Measurements from ENCODE around the gene CRYGS. TPM values are rescaled to one million over a fixed set of nuclear protein-coding genes. Genes with fewer than 3 reads are reported as not detected.
"Not testable (repeated sequence)": the region's sequence is repeated elsewhere in the genome, so short reads cannot be mapped to it uniquely, and the experiment has no call there.

CRYGS gene
- total RNA-seq, 1 donor, result 0.81 TPM

DNA sequence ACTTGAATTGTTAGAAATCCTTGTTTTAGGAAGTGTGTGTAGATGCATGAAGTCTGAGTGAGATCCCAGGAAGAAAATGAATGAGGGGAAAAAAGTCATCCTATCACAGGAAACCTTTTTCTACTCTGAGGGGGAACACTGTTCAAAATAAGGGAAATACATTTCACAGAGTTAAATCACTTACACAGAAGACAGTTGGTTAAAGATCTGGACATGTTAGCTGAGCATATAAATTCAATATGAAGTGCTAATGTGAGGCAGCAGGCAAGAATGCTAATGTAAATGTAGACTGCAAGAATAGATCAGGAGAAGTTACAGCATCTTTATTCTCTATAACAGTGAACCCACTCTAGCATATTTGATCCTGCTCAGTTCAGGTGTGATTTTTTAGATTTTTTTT lies 20.4 kb upstream of the CRYGS start:
- DNase-seq (ENCODE audit: low read depth in 2 of 3, low spot score in 2 of 3), result no peak

DNA sequence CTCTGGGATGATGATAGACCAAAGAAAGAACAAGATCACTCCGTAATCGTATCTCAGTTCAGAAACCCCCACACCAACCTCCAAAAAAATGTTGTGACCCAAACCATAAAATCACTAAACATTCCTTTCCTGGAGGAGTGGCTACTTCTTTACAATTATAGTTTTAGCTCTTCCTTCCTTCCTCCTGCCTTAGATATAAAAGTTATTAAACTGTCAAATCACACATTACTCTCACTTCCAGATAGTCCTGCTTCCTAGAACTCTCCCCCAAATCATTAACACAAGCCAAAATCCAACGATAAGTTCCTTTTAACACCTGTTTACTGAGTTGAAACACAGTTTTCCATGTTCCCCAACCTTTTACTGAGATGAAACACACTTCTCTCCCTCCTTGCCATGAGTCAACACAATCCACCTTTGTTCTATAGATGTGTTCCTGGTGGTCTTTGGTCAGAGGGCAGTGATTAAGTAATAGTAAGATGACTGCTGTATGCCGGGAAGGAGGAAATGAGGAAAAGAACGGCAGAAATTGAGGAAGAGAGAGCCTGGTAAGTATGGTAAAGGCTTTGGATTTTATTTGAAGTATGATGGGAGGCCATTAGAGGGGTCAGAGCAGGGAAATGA lies 8.3 kb upstream of the CRYGS start:
- no peak for DNase-seq (ENCODE audit: low read depth in 2 of 3, low spot score in 2 of 3)

DNA sequence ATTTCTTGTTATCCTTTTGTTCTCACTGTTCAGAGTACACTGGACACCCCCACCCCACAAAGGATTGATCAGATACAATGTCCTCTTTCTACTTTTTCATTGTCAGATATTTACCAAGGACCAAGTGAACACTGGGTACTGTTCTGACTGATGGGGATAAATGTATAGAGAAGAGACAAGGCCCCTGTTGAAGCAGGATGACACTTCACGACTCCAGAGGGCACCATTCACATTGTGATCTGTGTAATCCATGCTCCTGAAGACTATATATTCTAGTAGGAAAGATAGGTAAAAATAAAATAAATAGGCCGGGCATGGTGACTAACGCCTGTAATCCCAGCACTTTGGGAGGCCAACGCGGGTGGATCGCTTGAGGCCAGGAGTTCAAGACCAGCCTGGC lies 7.2 kb upstream of the CRYGS start:
- no peak for DNase-seq (ENCODE audit: low read depth in 2 of 3, low spot score in 2 of 3)

DNA sequence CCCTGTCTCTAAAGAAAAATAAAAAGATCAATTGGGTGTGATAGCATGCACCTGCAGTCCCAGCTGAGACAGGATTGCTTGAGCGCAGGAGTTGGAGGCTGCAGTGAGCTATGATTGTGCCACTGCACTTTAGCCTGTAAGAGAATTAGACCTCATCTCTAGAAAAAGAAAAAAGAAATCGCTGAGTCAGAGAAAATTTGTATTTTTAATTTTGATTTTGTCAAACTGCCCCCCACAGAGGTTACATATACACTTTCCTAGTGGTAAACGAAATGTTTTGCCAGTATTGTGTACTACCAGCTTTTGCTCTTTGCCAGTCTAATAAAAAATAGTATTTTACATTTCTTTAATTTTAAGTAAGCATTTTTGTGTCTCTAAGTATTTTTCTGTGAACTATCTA lies 5.3 kb upstream of the CRYGS start:
- no peak for DNase-seq (ENCODE audit: low read depth in 2 of 3, low spot score in 2 of 3)

DNA sequence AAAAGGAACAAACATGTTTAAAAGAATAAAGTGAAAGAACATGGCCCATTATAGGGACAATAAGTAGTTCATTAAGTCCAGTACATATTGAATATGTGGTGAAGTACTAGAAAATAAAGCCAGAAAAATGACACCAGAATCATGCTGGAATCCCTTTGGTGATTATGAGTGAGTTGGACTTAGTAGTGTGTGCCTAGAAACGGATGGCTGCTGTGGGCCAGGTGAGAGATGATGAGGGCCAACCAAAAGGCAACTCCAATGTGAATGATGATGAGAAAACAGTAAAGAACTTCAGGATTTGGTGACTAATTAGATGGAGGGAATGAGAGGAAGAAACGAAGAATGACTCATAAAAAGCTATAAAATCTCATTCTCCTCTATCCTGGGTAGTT lies 3.3 kb downstream of the CRYGS start:
- no peak for DNase-seq (ENCODE audit: low read depth in 2 of 3, low spot score in 2 of 3)

DNA sequence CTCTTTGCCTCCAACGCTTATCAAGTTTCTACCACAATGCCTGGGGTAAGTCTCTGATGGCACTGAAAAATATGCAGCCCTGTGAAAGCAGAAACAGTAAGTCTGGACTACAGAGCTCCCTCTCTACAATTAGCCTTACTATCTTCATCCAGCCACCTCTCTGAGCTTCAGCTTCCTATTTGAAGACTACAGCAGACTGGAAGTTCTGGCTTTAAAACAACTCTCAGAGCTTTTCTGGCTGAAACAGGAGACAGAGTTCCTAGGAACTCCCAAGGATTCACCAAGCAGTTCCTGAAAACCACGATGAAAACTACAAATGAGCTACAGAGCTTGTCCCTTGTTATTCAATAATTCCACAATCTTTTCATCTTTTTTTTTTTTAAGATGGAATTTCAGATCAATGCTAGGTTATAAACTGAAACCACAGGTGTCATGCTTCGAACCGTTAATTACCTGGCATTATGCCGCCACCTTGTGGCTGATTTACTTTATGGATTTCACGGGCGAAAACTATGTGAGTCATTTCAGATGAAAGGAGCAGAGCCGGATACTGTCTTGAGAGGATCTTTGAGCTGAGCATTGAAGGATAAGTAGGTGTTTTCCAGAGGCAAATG lies 3.9 kb downstream of the CRYGS start:
- DNase-seq (ENCODE audit: low read depth in 2 of 3, low spot score in 2 of 3), result peak; percentile 71 to 92 (median 81)

DNA sequence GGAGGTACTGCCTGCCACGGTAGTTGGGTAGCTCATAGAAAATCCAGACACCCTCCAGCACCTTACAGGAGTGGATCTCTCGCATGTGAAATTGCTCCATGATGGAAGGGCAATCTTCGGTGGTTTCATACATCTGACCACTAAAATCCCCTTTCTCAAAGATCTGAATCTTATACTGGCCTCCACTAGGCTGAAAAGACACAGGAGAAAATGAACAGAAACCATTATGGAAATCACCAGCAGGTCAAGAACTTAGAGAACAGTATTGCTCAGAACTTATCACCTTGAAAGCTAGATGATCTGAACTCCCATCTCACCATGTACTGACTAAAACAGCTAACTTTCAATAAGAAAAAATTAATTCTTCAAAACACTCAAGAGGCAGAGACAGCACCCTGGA lies 5.4 kb downstream of the CRYGS start:
- no peak for DNase-seq (ENCODE audit: low read depth in 2 of 3, low spot score in 2 of 3)

DNA sequence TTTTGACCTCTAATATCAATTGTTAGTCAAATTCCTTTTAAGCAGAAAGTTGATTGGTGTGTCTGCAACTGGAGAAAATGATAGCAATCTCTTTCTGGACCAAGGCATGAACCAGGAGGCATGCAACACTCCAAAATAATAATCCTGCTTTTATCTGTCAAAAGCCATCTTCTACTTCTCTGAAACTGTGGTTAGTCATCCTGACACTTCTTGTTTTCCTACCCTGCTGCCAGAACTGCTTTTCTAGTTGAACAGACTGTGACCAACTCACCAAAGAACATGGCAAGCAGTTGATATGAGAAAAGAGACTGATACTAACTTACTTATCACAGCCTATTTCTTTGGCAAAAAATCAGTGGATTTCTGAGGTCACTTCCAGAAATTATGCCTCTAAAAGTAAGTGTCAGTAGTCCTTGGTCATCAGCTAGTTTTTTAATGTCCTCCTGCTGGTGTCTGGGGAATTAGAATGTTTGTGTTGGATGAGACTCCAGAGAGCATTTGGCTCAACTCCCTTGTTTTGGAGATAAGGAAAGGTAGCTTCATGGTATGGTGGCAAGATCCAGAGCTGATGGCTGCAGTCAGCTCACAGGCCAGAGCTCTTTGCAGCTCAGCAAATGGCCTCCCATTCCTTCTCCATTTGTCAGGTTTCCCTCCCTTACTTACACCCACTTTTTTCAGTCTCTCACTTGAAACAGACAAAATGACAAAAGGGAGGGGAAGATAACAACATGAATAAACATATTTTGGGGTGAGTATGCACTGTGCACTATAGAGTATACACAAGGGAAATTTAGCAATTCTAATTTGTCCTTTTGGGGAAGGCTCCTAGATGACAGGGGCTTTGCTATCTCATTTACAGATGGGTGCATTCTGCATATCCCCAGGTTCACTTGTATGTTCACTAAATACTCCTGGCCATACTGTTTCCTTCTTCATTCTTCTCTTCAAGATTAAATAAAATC lies 7.0 kb downstream of the CRYGS start:
- DNase-seq (ENCODE audit: low read depth in 2 of 3, low spot score in 2 of 3), result no peak

DNA sequence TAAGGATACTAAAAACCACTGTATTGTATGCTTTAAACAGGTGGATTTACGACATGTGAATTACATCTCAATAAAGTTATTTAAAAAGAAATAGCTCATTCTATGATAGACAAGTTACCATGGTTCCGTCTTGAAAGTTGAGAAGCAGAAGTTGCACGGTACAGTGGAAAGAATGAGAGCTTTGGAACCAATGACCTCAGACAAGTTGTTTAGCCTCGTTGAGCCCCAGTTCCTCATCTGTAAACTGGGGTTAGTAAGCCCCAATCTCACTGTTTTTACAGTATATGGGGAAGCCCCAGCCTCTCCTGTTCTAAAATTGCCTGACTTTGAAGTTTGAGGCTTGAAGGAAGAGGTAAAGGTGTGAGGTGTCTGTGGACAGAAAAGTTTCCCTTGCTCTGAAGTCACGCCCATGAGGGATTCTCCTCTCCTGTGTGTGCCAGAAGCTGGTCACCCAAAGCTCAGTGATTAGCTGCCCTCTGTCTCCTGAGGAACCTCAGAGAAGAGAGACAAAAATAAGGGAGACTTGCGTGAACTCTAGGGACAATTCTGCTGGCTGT lies 10.0 kb downstream of the CRYGS start:
- DNase-seq (ENCODE audit: low read depth in 2 of 3, low spot score in 2 of 3), result peak in 2 of 3 donors; percentile 61 to 86

GRCh38 chr3:186532598-186533072 lies 11.5 kb downstream of the CRYGS start:
- peak in 2 of 3 donors; percentile 67 to 86 for DNase-seq (ENCODE audit: low read depth in 2 of 3, low spot score in 2 of 3)

DNA sequence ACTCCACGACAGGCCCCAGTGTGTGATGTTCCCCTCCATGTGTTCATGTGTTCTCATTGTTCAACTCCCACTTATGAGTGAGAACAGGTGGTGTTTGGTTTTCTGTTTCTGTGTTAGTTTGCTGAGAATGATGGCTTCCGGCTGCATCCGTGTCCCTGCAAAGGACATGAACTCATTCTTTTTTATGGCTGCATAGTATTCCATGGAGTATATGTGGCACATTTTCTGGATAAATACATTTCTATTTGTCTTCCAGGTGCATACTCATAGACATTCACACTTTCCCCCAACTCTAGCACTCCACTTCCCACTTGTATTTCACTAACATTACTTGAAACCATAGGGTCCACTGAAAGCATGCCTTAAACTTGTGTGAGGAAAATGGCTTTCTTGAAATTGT lies 12.5 kb downstream of the CRYGS start:
- DNase-seq (ENCODE audit: low read depth in 2 of 3, low spot score in 2 of 3), result not testable (repeated sequence)

DNA sequence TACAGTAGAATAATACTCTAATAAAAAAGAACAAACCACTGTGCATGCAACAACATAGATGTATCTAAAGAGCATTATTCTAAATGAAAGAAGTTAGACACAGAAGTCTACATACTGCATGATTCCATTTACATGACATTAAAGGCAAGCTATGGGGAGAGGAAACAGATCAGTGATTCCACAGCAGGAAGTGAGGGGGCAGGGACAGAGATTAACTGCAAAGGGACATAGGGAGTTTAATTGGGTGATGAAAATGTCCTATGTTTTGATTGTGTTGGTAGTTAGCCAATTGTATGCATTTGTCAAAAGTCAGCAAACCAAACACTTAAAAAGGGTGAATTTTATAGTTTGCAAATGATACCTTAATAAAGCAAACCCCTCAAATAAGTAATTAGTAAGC lies 13.8 kb downstream of the CRYGS start:
- no peak for DNase-seq (ENCODE audit: low read depth in 2 of 3, low spot score in 2 of 3)

DNA sequence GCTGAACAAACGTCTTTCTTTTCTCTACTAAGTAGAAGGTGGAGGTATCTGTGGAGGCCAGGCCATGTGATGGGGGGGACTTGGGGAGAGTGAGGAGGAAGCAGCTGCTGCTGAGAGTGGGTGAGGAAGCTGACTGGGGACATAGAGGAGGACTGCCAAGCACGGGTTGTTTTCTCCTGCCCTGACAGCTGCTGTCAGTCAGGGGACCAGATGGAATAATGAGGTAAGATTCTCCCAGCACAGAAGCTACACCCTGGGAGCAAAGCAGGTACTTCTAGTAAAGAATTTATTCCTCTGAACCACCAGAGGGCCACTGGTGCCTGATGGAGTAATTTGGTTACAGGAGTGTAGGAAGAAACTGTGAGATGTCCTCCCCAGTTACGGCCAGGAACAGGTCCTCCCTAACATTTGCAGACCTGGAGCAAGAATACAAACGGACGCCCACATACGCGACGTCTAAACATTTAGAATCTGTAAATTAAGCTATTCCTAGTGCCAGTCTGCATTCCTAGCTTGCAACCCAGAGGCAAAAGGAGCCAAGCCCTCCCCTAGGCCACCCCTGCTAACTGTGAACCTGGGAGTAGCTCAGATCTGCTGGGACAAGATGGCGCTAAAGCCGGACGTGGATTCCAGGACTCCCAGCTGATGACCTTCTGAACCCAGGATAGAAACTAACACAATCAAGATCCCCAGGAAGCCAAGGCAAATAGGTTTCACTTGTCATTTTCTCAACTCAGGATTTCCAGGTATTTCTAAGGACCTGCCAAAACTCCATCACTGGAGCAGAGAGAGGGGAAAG lies 14.8 kb downstream of the CRYGS start:
- peak in 2 of 3 donors; percentile 85 to 98 for DNase-seq (ENCODE audit: low read depth in 2 of 3, low spot score in 2 of 3)

DNA sequence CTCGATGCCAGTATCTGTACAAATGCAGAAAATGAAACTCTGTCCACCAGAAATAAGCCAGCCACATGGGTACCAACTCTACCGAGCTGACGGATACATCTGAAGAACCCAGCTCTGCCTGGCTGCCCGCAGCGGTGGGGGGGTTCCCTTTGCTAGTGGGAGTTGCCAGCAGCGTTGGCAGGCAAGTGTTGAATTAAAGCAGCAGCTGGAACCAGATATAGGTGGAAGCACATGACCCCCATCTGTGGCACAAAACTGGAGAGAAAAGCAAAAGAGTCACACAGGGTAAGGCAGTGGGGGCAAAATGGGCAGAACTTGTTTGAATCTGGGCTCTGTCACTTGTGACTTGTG lies 17.9 kb downstream of the CRYGS start:
- DNase-seq (ENCODE audit: low read depth in 2 of 3, low spot score in 2 of 3), result peak in 1 of 3 donors; percentile 59

DNA sequence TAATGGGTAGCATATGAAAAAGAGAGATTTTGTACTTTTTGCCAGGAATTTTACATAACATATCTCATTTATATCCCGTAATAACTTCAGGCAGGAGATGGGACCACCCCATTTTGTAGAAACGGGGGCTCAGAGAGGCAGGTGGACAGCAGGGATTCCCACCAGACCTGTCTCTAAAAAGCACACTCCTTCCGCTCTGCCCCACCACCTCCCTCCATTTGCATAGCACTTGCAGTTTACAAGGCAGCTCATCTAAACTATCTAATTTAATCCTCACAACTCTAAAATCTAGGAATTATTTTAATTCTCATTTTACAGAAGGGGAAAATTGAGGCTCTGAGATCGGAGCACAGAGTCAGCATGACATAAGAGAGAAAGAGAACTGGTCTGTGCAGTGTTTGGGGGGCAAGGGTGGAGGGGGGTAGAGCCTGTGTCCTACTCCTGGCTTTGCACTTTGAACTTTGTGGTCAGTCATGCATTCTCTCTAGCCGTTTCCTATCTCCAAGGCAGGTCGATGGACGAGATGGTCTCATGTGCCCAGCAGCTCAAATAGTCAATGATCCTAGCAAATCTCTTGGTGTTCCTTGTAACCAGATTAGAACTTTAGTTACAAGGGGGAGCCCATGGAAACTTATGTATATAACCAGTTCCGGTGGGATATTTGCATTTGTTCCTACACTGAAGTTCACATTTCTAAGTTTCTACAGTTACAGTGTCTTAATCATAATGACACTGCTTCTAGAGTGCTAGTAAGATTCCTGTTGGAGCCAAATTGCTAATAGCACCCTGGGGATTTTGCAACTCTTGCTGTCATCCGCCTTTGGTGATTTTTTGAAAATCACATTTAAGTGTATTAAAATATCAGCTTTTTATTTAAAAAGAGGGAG lies 18.6 kb downstream of the CRYGS start:
- DNase-seq (ENCODE audit: low read depth in 2 of 3, low spot score in 2 of 3), result no peak

DNA sequence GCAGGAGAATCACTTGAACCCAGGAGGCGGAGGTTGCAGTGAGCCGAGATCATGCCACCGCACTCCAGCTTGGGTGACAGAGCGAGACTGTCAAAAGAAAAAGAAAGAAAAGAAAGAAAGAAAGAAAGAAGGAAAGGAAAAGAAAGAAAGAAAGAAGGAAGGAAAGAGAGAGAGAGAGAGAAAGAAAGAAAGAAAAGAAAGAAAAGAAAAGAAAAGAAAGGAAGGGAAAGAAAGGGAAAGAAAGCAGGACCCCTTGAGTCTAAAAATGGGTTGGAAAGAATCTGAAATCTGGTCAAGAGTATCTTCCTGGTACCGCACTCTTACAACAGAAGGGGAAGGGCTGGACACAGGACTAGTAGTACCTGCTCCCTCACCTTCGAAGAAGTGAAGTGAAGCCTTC lies 19.6 kb downstream of the CRYGS start:
- no peak for DNase-seq (ENCODE audit: low read depth in 2 of 3, low spot score in 2 of 3)

GRCh38 chr3:186523434-186523833 lies 20.7 kb downstream of the CRYGS start:
- DNase-seq (ENCODE audit: low read depth in 2 of 3, low spot score in 2 of 3), result no peak

GRCh38 chr3:186523022-186523421 lies 21.2 kb downstream of the CRYGS start:
- DNase-seq (ENCODE audit: low read depth in 2 of 3, low spot score in 2 of 3), result no peak

All from hematopoietic multipotent progenitor cell (in vitro differentiated cells).